GM12801 (cell line): ENCODE data around the gene FOXJ1.

Experiments used
- TF ChIP-seq, protein P1 (sequence below): IDR thresholded peaks from one replicate; pipeline ENCODE4 v1.5.1; 2011; ENCODE audit warnings: control low read depth; ENCODE audit not compliant: insufficient read length; ENCODE audit errors: extremely low read depth

The FOXJ1 gene

GRCh38 chr17:76152591-76152990 lies 11.5 kb upstream of the FOXJ1 start:
- TF ChIP-seq, protein P1, sequence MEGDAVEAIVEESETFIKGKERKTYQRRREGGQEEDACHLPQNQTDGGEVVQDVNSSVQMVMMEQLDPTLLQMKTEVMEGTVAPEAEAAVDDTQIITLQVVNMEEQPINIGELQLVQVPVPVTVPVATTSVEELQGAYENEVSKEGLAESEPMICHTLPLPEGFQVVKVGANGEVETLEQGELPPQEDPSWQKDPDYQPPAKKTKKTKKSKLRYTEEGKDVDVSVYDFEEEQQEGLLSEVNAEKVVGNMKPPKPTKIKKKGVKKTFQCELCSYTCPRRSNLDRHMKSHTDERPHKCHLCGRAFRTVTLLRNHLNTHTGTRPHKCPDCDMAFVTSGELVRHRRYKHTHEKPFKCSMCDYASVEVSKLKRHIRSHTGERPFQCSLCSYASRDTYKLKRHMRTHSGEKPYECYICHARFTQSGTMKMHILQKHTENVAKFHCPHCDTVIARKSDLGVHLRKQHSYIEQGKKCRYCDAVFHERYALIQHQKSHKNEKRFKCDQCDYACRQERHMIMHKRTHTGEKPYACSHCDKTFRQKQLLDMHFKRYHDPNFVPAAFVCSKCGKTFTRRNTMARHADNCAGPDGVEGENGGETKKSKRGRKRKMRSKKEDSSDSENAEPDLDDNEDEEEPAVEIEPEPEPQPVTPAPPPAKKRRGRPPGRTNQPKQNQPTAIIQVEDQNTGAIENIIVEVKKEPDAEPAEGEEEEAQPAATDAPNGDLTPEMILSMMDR = no peak

GRCh38 chr17:76151896-76152454 lies 10.9 kb upstream of the FOXJ1 start:
- TF ChIP-seq, protein P1 = no peak

GRCh38 chr17:76150712-76151622 lies 9.9 kb upstream of the FOXJ1 start:
- TF ChIP-seq, protein P1 = no peak

- TF ChIP-seq, protein P1 = no peak
Measured at GRCh38 chr17:76149214-76149613, 8.2 kb upstream of the FOXJ1 start.

GRCh38 chr17:76148015-76148326 lies 6.9 kb upstream of the FOXJ1 start:
- TF ChIP-seq, protein P1 = no peak

- TF ChIP-seq, protein P1 = no peak
Measured at GRCh38 chr17:76147211-76148014, 6.4 kb upstream of the FOXJ1 start.
